ENCODE results near the gene SSH2.

DNA sequence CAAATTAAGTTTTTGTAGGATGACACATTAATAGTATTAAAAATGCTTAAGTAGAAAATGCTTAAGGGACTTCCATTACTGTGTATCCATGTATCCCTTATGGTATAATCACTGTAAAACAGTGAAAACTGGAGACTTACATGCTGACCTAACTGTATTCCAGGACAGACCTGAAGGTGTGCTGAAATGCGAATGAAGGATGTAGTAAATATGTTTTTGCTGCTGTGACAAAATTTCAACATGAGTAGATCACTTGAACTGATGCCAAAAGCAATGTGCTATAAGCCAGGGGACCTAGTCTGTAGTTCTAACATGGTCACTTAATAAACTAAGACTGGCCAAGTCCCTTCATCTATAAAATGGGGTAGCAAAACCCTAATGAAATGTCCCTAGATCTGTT lies 165.3 kb downstream of the SSH2 start:
- TF ChIP-seq ZFP30 (CRISPR knock-in tag; IDR thresholded peaks at IDR 0.05), result no peak
- TF ChIP-seq ZNF565 (CRISPR knock-in tag; conservative IDR thresholded peaks at IDR 0.05; ENCODE audit: low read depth), result no peak
- no peak for TF ChIP-seq PPARA (CRISPR knock-in tag; IDR thresholded peaks at IDR 0.05; ENCODE audit: borderline replicate concordance)
- no peak for TF ChIP-seq ISL1 (CRISPR knock-in tag; IDR thresholded peaks at IDR 0.05)
- no peak for TF ChIP-seq GLIS3 (CRISPR knock-in tag; IDR thresholded peaks at IDR 0.05)
- no peak for TF ChIP-seq PATZ1 (CRISPR knock-in tag; IDR thresholded peaks at IDR 0.05; ENCODE audit: borderline replicate concordance)
- no peak for TF ChIP-seq POU6F1 (CRISPR knock-in tag; IDR thresholded peaks at IDR 0.05; ENCODE audit: borderline replicate concordance, low read depth)
- no peak for TF ChIP-seq ZNF70 (CRISPR knock-in tag; IDR thresholded peaks at IDR 0.05)
